Activated naive CD4-positive, alpha-beta T cell treated with anti-CD3 and anti-CD28 coated beads for 36 hours (primary cell): ENCODE results near the gene ABHD18. TPM values are rescaled to one million over a fixed set of nuclear protein-coding genes. Genes with fewer than 3 reads are reported as not detected.
A peak's percentile ranks its signal among the peaks of the same experiment; 100 is the strongest.
"Not testable (repeated sequence)": the region's sequence is repeated elsewhere in the genome, so short reads cannot be mapped to it uniquely, and the experiment has no call there.

ENCODE experiments used
- CTCF ChIA-PET: fragments of 350-600 bp; sonication (Branson Sonifier 250); formaldehyde crosslinking; loops from one replicate; lab custom pipeline; 2021; ENCODE audit warnings: antibody characterized with exemption; lab: Charles Lee
- DNase-seq: peaks from one replicate; pipeline ENCODE4 v3.0.0-alpha.2; 2020
- H3K27ac Mint-ChIP-seq: one replicate; pipeline ENCODE4 v1.8.0; 2021; ENCODE audit warnings: mild to moderate bottlenecking, mixed read lengths
- H3K27me3 Mint-ChIP-seq: one replicate; pipeline ENCODE4 v1.8.0; 2021; ENCODE audit warnings: low read depth, mixed read lengths
- H3K36me3 Mint-ChIP-seq: one replicate; pipeline ENCODE4 v1.8.0; 2021; ENCODE audit warnings: low read depth, mixed read lengths
- H3K4me1 Mint-ChIP-seq: one replicate; pipeline ENCODE4 v1.8.0; 2021; ENCODE audit warnings: low read depth, mixed read lengths
- H3K4me3 Mint-ChIP-seq: one replicate; pipeline ENCODE4 v1.8.0; 2021; ENCODE audit warnings: mild to moderate bottlenecking, moderate library complexity, mixed read lengths
- H3K9me3 Mint-ChIP-seq: one replicate; pipeline ENCODE4 v1.8.0; 2021; ENCODE audit warnings: mixed read lengths
- intact Hi-C: fragments of 100-400 bp; cut with micrococcal nuclease; formaldehyde crosslinking; loops from one replicate; pipeline ENCODE4 v1.15.1; 2023
- total RNA-seq, 2 experiments: library from RNA; stranded (reverse); gene quantifications; one replicate each; pipeline ENCODE4 v1.2.3, GENCODE V29; 2021

The ABHD18 gene
- total RNA-seq, 2 experiments from 2014 or later, result 17.0 to 17.5 TPM

DNA sequence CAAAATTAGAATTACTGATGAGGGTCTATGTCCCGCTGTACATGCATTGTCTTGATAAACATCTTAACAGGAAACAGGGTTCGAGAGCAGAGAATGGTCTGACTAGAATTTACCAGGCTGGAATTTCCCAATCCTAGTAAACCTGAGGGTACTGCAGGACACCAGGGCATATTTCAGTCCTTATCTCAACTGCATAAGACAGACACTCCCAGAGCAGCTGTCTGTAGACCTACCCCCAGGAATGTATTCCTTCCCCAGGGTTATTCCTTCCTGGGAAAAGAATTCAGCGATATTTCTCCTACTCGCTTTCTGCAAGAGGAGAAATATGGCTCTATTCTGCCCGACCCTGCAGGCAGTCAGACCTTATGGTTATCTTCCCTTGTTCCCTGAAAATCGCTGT is 31.3 kb downstream of the ABHD18 start:
- DNase-seq, CTCF ChIA-PET: not testable (repeated sequence)

DNA sequence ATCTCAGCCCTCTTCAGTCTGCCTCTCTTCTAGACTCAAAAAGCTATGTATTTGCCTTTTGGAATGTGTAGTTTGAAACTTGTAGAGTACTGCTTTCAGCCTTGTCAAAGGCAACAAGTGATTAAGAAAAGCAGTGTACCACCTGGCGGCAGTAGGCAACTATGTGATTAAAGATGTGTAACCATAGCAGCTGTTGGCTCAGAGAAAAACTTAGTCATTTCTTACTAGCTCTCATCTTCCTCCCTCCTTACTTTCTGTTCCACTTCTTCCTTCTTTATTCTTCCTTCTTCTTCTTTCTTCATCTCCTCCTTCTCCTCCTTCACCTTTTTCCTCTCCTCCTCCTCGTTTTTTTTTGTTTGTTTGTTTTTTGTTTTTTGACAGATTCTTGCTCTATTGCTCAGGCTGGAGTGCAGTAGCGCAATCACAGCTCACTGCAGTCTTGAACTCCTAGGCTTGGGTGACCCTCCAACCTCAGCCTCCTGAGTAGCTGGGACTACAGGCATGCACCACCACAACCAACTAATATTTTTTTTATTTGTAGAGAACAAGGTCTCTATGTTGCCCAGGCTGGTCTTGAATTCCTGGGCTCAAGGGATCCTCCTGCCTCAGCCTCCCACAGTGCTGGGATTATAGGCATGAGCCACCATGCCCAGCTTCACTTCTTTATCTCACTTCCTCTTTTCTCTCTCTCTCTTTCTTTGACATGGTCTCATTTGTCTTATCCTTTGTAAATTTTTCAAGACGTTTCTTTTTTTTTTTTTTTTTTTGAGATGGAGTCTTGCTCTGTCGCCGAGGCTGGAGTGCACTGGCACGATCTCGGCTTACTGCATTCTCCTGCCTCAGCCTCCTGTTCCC is 32.6 kb downstream of the ABHD18 start:
- peak; percentile 67 for DNase-seq
- CTCF ChIA-PET, result interaction anchor here (0.6 to 1.0 kb wide), 4 partner anchors 11 to 271 kb away, joined by 3 to 6 read pairs (median 4); partner anchors contain the start of genes ABHD18 and MFSD8
- Mint-ChIP-seq H3K4me1 (peaks cover 32% of the 10 kb centered on the region), H3K9me3 (peaks cover 8% of the 10 kb centered on the region), H3K27ac (peak overlapping the region; percentile 62), H3K36me3 (peaks cover 42% of the 10 kb centered on the region), H3K4me3 (no peak overlapping the region), H3K27me3 (no peaks in the 10 kb centered on the region)
- intact Hi-C loops, result loop anchor here (1.0 to 5.0 kb wide), 5 partner anchors 32 to 223 kb away; partner anchors contain the start of genes ABHD18, HSPA4L, LARP1B and MFSD8

More for the DNA sequence above, 31.3 kb downstream of the ABHD18 start:
- intact Hi-C loops, result loop anchor here (2.0 to 5.0 kb wide), 3 partner anchors 116 to 224 kb away; partner anchors contain the start of genes HSPA4L and PLK4
- peaks cover 34% of the 10 kb centered on the region for H3K36me3 Mint-ChIP-seq
- H3K27me3 Mint-ChIP-seq, H3K27ac Mint-ChIP-seq, H3K4me3 Mint-ChIP-seq, H3K9me3 Mint-ChIP-seq: not testable (repeated sequence)
- peaks cover 35% of the 10 kb centered on the region for H3K4me1 Mint-ChIP-seq

DNA sequence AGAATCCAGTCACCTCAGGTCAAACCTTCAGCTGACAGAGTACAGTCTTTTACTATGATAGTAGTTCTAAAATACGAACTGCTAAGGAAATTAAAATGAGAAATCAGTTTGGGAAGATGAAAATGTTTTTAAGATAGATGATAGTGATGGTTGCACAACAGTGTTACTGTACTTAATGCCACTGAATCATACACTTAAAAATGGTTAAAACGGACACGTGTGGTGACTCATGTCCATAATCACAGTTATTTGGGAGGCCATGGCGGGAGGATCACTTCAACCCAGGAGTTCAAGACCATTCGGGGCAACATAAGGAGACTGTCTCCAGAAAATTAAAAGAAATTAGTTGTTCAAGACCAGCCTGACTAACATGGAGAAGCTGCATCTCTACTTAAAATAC is 41.4 kb downstream of the ABHD18 start:
- DNase-seq, result no peak
- H3K4me3 Mint-ChIP-seq, result no peak overlapping the region
- no peaks in the 10 kb centered on the region for H3K9me3 Mint-ChIP-seq
- CTCF ChIA-PET, result no interaction called here
- H3K27ac Mint-ChIP-seq, result no peak overlapping the region
- H3K27me3 Mint-ChIP-seq, result no peaks in the 10 kb centered on the region
- H3K36me3 Mint-ChIP-seq, result peaks cover 18% of the 10 kb centered on the region
- H3K4me1 Mint-ChIP-seq, result no peaks in the 10 kb centered on the region
- intact Hi-C loops, result no loop called here

- Mint-ChIP-seq H3K36me3 (peaks cover 18% of the 10 kb centered on the region), H3K9me3 (no peaks in the 10 kb centered on the region), H3K4me3 (no peak overlapping the region), H3K27me3 (no peaks in the 10 kb centered on the region), H3K4me1 (no peaks in the 10 kb centered on the region), H3K27ac (no peak overlapping the region)
- CTCF ChIA-PET, result no interaction called here
- intact Hi-C loops, result no loop called here
- DNase-seq, result no peak
Measured at GRCh38 chr4:128009428-128009827, 44.2 kb downstream of the ABHD18 start.

GRCh38 chr4:128025319-128025718 is 60.1 kb downstream of the ABHD18 start:
- Mint-ChIP-seq H3K27ac (no peak overlapping the region), H3K9me3 (no peaks in the 10 kb centered on the region), H3K4me3 (no peak overlapping the region), H3K4me1 (no peaks in the 10 kb centered on the region), H3K36me3 (peaks cover 30% of the 10 kb centered on the region), H3K27me3 (no peaks in the 10 kb centered on the region)
- DNase-seq, result no peak
- CTCF ChIA-PET, result no interaction called here
- intact Hi-C loops, result no loop called here

DNA sequence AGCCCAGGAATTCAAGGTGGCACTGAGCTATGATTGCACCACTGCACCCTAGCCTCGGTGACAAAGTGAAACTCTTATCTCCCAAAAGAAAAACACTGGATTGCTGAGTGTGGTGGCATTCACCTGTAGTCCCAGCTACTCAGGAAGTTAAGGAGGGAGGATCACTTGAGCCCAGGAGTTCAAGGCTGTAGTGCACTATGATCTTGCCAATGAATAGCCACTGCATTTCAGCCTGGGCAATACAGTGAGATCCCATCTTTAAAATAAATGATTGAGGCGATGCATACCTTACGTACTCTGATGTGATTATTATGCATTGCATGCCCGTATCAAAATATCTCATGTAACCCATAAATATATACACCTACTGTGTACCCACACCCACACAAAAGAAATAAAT is 64.7 kb downstream of the ABHD18 start:
- intact Hi-C loops, result no loop called here
- H3K4me3 Mint-ChIP-seq, result no peak overlapping the region
- H3K27ac Mint-ChIP-seq, result no peak overlapping the region
- H3K36me3 Mint-ChIP-seq, result peaks cover 17% of the 10 kb centered on the region
- H3K9me3 Mint-ChIP-seq, result no peaks in the 10 kb centered on the region
- no peak for DNase-seq
- CTCF ChIA-PET, result no interaction called here
- H3K4me1 Mint-ChIP-seq, result no peaks in the 10 kb centered on the region
- H3K27me3 Mint-ChIP-seq, result no peaks in the 10 kb centered on the region

- H3K36me3 Mint-ChIP-seq, result peaks cover 9% of the 10 kb centered on the region
- no peak for DNase-seq
- no peak overlapping the region for H3K4me3 Mint-ChIP-seq
- CTCF ChIA-PET, result interaction anchor here (1.0 kb wide), 1 partner anchor 30 kb away, joined by 3 read pairs; no protein-coding TSS in a partner anchor
- H3K27me3 Mint-ChIP-seq, result no peaks in the 10 kb centered on the region
- H3K4me1 Mint-ChIP-seq, result no peaks in the 10 kb centered on the region
- H3K9me3 Mint-ChIP-seq, result no peaks in the 10 kb centered on the region
- intact Hi-C loops, result no loop called here
- H3K27ac Mint-ChIP-seq, result no peak overlapping the region
Measured at GRCh38 chr4:128031756-128032384, 66.7 kb downstream of the ABHD18 start.

DNA sequence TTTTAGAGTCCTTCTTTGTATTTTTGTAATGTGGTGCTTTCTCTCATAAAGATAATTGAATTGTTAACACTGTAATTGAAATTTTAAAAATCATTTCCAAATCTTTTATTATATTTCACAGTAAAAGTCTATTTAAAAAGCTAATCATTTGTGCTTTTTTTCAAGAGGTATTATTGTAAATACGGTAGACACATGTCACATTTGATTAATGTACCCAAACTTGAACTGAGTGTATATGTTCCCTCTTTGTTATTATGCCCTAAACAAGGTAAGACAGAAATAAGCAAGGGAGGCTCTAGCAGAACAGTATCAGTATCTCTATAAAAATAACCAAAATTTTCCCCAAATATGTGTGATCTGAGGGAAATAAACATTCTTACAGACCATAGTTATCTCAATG is 74.4 kb downstream of the ABHD18 start:
- DNase-seq, result no peak
- intact Hi-C loops, result no loop called here
- Mint-ChIP-seq H3K9me3 (no peaks in the 10 kb centered on the region), H3K36me3 (no peaks in the 10 kb centered on the region), H3K27me3 (no peaks in the 10 kb centered on the region), H3K27ac (no peak overlapping the region), H3K4me3 (no peak overlapping the region), H3K4me1 (no peaks in the 10 kb centered on the region)
- CTCF ChIA-PET, result no interaction called here

DNA sequence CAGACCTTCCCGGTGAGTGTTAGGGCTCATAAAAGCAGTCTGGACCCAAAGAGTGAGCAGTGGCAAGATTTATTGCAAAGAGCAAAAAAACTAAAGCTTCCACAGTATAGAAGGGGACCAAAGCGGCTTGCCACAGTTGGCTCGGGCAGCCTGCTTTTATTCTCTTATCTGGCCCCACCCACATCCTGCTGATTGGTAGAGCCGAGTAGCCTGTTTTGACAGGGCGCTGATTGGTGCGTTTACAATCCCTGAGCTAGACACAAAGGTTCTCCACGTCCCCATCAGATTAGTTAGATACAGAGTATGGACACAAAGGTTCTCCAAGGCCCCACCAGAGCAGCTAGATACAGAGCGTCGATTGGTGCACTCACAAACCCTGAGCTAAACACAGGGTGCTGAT is 81.8 kb downstream of the ABHD18 start:
- CTCF ChIA-PET, result interaction anchor here (0.7 kb wide), 1 partner anchor 273 kb away, joined by 3 read pairs; no protein-coding TSS in a partner anchor
- intact Hi-C loops, H3K27ac Mint-ChIP-seq, H3K36me3 Mint-ChIP-seq, DNase-seq, H3K27me3 Mint-ChIP-seq, H3K9me3 Mint-ChIP-seq, H3K4me3 Mint-ChIP-seq, H3K4me1 Mint-ChIP-seq: not testable (repeated sequence)

DNA sequence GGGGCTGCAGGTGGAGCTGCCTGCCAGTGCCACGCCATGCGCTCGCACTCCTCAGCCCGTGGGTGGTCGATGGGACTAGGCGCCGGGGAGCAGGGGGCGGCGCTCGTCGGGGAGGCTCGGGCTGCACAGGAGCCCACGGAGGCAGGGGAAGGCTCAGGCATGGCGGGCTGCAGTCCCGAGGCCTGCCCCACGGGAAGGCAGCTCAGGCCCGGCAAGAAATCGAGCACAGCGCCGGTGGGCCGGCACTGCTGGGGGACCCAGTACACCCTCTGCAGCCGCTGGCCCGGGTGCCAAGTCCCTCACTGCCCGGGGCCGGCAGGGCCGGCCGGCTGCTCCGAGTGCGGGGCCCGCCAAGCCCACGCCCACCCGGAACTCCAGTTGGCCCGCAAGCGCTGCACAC is 82.3 kb downstream of the ABHD18 start:
- H3K36me3 Mint-ChIP-seq, H3K27ac Mint-ChIP-seq, intact Hi-C loops, H3K4me3 Mint-ChIP-seq, CTCF ChIA-PET, H3K4me1 Mint-ChIP-seq, DNase-seq, H3K27me3 Mint-ChIP-seq, H3K9me3 Mint-ChIP-seq: not testable (repeated sequence)

- H3K9me3 Mint-ChIP-seq, H3K27me3 Mint-ChIP-seq, H3K4me1 Mint-ChIP-seq, H3K4me3 Mint-ChIP-seq, H3K36me3 Mint-ChIP-seq, H3K27ac Mint-ChIP-seq: not testable (repeated sequence)
- DNase-seq, result peak; percentile 23
- intact Hi-C loops, result loop anchor here (1.0 kb wide), 1 partner anchor 446 kb away; no protein-coding TSS in a partner anchor
- CTCF ChIA-PET, result interaction anchor here (0.6 to 1.0 kb wide), 5 partner anchors 74 to 899 kb away, joined by 3 to 5 read pairs (median 4); no protein-coding TSS in a partner anchor
Measured at GRCh38 chr4:128051229-128051628, 86.0 kb downstream of the ABHD18 start.

GRCh38 chr4:128054907-128055306 is 89.7 kb downstream of the ABHD18 start:
- intact Hi-C loops, DNase-seq, H3K36me3 Mint-ChIP-seq, H3K27ac Mint-ChIP-seq, H3K4me1 Mint-ChIP-seq, H3K4me3 Mint-ChIP-seq, CTCF ChIA-PET, H3K27me3 Mint-ChIP-seq, H3K9me3 Mint-ChIP-seq: not testable (repeated sequence)
